Melanocyte of skin (primary cell): ENCODE results near the gene PRKCA. TPM values are rescaled to one million over a fixed set of nuclear protein-coding genes. Genes with fewer than 3 reads are reported as not detected.

Experiments used
- small RNA-seq, 2 donors: library from RNA; depleted of rRNA; stranded (forward); fragments of <200 nt; gene quantifications; one replicate each; pipeline ENCODE3, GENCODE V24; 2012
- total RNA-seq, 2 donors: library from RNA; depleted of rRNA; stranded (reverse); fragments of >200 nt; gene quantifications; 2 replicates each; pipeline ENCODE4 v1.2.3, GENCODE V29; 2012

The PRKCA gene
- total RNA-seq, result 1 to 10 TPM; 2.0 to 2.1 TPM

GRCh38 chr17:66301864-66302741 lies at the start of gene PRKCA:
PRKCA (plus strand) TSS chr17:66302613.

GRCh38 chr17:66834919-66835454 lies 532.6 kb downstream of the PRKCA start, which contains the start of gene CACNG5:
CACNG5 (plus strand) TSS chr17:66835117; CDS start chr17:66877333, 42,216 bp downstream.

Small RNA genes lying within 50 kb of the gene (small RNA-seq; reads per million reads assigned to genes)
- 0 reads per million in 2 donors for gene MIR634
- gene RN7SL735P, result 0 reads per million in 2 donors
- 0.04 to 0.12 reads per million in 2 donors for gene RNA5SP444
- gene RNA5SP445, result 0 to 0.17 reads per million in 2 donors
- 0 to 0.12 reads per million in 2 donors for gene RNU6-928P

Other genes starting within 250 kb of the PRKCA start
- 1 to 10 TPM; 4.5 to 8.0 TPM for gene CEP112, start 110.5 kb upstream of the PRKCA start, total RNA-seq
- gene APOH, start 73.2 kb upstream of the PRKCA start, total RNA-seq, result not detected